GM21447 (cell line): ENCODE data around the gene LRFN4.
A peak's percentile ranks its signal among the peaks of the same experiment; 100 is the strongest.

Experiments
- ATAC-seq: cut with Tn5 transposase; IDR thresholded peaks from one replicate; pipeline ENCODE4 v1.9.1; 2021; ENCODE audit not compliant: unreplicated experiment

The LRFN4 gene

GRCh38 chr11:66858186-66858938 lies 1.5 kb downstream of the LRFN4 start:
- no peak for ATAC-seq

- no peak for ATAC-seq
Measured at GRCh38 chr11:66858939-66859685, 2.2 kb downstream of the LRFN4 start.

DNA sequence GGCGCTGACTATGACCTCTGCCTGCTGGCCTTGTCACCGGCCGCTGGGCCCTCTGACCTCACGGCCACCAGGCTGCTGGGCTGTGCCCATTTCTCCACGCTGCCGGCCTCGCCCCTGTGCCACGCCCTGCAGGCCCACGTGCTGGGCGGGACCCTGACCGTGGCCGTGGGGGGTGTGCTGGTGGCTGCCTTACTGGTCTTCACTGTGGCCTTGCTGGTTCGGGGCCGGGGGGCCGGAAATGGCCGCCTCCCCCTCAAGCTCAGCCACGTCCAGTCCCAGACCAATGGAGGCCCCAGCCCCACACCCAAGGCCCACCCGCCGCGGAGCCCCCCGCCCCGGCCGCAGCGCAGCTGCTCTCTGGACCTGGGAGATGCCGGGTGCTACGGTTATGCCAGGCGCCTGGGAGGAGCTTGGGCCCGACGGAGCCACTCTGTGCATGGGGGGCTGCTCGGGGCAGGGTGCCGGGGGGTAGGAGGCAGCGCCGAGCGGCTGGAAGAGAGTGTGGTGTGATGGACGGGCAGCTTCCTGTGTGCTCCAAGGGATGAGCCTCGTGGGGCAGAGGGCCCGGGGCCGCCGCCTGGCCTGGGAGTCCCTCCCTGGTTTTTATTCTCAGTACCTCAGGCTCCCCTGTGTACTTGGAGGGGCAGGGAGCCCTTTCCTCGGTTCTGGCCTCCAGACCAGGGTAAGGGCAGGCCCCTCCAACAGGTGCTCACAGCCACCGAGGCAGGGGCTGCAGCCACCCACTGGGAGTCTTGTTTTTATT lies 3.0 kb downstream of the LRFN4 start:
- no peak for ATAC-seq

GRCh38 chr11:66860449-66860831 lies 3.6 kb downstream of the LRFN4 start:
- no peak for ATAC-seq

GRCh38 chr11:66861038-66861773 lies 4.3 kb downstream of the LRFN4 start:
- ATAC-seq: no peak

DNA sequence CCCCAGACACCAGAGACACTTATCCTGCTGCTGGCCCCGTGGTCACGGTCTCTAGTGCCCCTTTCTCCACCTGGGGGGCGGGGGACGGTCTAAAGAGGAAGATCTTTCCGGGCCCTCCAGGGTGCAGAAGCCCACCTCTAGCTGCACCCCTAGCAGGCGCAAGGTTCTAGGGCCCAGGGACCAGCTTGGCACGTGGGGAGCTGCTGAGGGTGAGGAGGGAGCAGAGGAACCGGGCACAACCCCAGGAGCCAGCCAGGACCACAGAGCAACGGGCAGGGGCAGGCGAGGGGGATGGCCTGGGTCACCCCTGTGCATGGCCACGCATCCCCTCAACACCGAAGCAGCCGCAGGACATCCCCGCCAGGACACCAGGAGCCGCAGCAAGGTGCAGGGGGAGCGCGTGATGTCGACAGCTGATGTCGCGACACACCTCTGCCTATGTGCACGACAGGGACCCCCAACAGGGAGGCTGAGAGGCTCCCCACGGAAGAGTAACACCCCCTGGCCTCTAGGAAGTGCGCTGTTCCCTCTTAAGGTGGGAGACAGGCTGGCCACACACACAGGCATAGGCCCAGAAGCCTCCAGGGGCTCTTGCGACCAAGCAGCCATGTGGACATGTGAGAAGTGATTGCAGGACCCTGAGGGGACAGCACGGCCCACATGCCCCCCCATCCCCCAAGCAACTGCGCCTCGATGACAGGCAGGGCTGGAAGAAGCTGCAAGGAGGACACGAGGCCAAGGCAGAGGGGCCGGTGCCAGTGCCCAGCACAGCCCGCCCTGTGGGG lies 5.1 kb downstream of the LRFN4 start:
- ATAC-seq: no peak

- no peak for ATAC-seq
Measured at GRCh38 chr11:66862559-66863037, 5.7 kb downstream of the LRFN4 start.

DNA sequence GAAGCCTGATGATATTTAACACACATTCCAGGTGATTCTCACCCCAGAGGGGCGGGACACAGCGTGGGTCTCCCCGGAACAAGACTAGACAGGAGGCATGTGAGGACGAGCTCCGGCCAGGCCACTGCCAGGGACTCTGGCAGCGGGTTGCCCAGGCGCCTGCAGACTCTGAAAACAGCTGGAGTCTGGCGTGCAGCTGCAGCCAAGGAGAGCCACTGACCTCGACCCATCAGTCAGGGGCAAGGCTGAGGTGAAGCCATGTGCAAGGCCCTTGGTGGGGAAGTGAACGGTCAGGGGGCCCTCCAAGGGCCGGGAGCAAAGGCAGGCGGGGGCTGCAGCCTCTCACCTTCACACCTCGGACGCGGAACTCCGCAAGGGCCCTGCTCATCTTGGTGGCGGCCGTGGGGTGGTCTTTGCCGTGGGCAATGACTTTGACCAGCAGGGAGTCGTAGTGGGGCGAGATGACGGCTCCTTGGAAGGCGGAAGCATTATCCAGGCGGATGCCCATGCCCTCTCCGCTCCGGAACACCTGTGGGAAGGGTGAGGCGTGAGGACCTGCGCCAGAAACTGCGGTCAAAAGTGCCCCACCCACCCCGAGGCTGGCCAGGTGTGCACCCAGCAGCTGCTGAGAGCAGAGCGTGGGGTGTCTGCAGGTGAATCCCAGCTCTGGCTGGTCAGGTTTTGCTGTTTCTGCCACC lies 6.7 kb downstream of the LRFN4 start:
- no peak for ATAC-seq

GRCh38 chr11:66864172-66864901 lies 7.5 kb downstream of the LRFN4 start:
- ATAC-seq: no peak

- no peak for ATAC-seq
Measured at GRCh38 chr11:66864924-66865697, 8.2 kb downstream of the LRFN4 start.

DNA sequence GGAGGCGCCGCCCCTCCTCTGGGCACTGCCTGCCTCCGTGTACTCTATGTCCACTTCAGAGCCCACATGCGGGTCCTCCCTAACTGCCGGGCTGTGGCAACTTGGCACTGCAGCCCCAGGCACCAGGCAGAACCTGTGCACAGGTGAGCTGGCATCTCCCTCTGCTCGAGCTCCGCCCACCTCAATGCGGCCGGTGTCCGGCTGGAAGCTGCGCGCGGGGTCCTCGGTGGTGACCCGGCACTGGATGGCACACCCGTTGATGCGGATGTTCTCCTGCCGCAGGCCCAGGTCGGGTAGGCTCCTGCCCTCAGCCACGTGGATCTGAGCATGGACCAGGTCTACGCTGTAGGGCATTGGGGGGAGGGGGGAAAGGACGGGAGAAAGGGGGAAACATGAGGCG lies 9.1 kb downstream of the LRFN4 start:
- ATAC-seq: no peak

DNA sequence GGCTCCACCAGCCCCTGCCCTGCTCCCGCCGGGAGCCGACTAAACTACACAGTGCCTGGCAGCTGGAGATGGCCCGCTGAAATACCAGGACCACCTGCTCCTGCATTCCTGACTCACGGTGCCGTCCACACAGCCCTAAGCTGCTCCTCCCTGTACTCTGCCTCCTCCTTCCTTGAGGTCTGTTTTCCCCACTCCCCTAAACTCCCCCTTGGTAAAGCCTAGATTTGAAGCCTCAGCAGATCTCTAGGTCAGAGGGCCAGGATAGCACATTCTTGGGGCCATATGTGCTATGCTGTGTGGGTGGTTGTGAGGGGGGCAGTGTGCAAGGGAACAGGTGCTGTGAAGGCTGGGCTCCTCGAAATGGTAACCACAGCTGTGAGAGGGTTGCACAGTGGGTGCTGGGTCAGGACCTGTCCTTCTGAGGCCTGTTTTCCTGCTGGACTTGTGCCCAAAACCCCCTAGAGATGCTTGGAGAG lies 9.7 kb downstream of the LRFN4 start:
- ATAC-seq: no peak

DNA sequence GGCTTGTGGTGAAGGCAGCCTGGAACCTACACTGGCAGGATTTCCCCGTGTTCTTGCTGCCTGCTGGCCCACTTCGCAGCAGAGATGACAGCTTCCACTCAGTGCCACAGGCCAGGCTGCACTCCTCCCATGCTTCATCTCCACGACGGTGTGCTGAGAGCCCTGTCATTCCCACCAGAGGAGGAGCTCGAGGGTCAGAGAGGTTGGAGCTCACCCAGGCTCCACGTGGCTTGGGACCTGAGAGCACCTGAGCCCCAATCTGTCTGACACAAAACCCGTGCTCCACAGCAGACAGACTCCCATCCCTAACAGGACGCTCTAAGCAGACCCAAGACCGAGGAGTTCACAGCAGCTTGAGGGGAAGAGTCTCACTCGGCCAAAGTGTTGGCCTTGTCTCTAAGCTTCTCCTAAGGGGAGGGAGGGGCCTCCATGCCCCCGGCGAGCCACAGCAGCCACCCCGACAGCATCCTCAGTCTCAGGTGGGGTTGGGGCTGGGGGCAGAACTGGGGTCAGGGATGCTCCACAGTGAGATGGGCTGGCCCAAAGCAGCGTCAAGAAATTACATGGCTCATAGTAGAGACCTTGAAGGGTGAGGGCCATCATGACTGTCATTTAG lies 10.7 kb downstream of the LRFN4 start:
- no peak for ATAC-seq

- no peak for ATAC-seq
Measured at GRCh38 chr11:66868082-66868725, 11.3 kb downstream of the LRFN4 start.

DNA sequence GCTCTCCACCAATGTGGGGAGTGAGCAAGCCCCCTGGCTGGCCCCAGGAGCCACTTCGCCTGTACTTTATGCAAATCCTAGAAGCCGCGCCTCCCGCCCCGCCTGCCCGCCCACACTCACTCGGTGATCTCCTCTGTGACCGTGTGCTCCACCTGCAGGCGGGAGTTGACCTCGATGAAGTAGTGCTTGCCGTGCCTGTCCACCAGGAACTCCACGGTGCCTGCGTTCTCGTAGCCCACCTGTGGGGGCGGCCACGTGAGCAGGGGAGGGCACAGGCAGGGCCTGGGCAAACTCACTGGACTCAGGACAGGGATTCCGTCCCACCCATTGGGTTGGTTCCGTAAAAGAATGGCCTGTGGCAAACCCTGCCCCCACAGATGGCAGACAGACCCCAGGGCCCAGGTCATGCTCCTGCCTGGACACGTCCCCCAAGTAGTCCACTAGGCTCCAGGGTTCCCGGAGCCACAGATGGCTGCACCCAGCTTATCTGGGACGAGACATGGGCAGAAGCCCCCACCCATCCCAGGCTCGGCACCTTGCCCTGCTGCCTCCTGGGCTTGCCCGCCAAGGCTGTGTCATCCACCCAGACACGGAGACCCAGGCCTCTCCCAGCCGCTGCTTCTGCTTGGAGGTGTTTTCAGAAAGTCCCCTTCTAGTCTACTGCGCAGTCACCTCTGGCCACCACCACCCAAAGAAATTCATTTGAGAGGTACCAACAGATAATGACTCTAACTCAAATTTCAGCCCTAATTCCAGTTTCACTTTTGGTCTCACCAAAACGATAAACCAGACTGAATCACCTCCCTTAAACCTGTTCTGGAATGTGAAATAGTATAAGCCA lies 12.1 kb downstream of the LRFN4 start:
- peak; percentile 91 for ATAC-seq

- no peak for ATAC-seq
Measured at GRCh38 chr11:66869567-66869870, 12.7 kb downstream of the LRFN4 start.
